Hepatocyte (in vitro differentiated cells): ENCODE measurements around the gene RGS6.

ENCODE experiments used
- CTCF ChIP-seq: fragments of 200-600 bp; sonication (generic); IDR thresholded peaks from 2 replicates; pipeline ENCODE4 v1.5.1; 2016; ENCODE audit warnings: antibody characterized with exemption, mild to moderate bottlenecking; ENCODE audit not compliant: poor library complexity
- EZH2 ChIP-seq: fragments of 200-600 bp; sonication (generic); IDR thresholded peaks from 2 replicates; pipeline ENCODE4 v1.6.1; 2016; ENCODE audit warnings: antibody characterized with exemption, mild to moderate bottlenecking, borderline replicate concordance

DNA sequence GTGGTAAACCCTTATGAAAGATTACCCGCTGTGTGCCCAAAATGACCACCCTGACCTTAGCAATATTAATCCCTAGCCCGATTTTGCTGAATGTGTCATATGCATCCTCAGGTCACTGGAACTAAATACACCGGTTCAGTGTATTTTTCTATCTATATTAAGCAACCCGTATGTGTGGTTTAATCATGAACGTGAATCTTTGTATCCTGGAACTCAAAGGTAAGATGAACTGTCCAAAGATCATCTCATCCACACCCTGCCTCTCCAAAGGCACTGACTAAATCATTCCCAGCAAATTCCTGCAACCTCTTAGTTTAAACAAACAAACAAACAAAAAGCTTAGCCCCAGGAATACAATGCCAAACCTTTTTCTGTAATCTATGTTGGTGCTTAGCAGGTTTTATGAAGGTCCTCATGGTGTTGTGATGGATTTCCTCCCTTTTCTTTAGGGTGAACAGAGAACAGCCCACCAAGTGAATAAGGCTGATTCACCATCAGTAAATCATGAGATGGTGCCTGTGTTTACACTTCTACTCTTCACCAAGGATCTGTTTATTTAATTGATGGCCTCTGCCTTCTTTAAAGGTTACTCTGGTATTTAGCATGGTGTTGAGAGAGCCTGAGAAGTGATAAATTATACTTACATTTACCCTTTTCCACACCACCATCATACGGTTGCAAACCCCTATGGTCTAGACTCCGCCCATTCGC is 663.1 kb downstream of the RGS6 start:
- TF ChIP-seq CTCF = no peak
- no peak for TF ChIP-seq EZH2
